ENCODE results near the gene CCDC63.

CCDC63 gene

DNA sequence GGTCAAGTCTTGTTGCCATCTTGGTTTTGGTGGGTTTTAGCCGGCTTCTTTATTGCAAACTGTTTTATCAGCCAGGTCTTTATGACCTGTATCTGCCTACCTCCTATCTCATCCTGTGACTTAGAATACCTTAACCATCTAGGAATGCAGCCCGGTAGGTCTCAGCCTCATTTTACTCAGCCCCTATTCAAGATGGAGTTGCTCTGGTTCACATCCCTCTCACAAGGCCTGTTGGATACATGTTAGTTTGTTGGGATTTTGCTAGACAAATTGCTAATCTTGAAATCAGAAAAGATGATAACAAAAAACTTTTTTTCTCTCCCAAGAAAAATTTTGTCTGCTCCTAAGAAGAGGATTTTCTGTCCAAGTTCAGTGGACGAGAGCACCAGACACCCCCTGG is 27.6 kb upstream of the CCDC63 start:
- no peak overlapping the region for H3K4me3 ChIP-seq (ENCODE audit: low read length)
- H3K9ac ChIP-seq (ENCODE audit: low read length), result no peak overlapping the region
- peaks cover 8% of the 10 kb centered on the region for H3K4me1 ChIP-seq (ENCODE audit: control insufficient read depth, low read depth, low read length)
- H3K27ac ChIP-seq (ENCODE audit: low read length), result no peak overlapping the region
- no peaks in the 10 kb centered on the region for H3K36me3 ChIP-seq (ENCODE audit: control insufficient read depth, low read depth, low read length)
- H3K27me3 ChIP-seq (ENCODE audit: control insufficient read depth, insufficient read depth, low read length), result peaks cover 21% of the 10 kb centered on the region
- no peaks in the 10 kb centered on the region for H3K9me3 ChIP-seq (ENCODE audit: control insufficient read depth, low read depth, low read length)

DNA sequence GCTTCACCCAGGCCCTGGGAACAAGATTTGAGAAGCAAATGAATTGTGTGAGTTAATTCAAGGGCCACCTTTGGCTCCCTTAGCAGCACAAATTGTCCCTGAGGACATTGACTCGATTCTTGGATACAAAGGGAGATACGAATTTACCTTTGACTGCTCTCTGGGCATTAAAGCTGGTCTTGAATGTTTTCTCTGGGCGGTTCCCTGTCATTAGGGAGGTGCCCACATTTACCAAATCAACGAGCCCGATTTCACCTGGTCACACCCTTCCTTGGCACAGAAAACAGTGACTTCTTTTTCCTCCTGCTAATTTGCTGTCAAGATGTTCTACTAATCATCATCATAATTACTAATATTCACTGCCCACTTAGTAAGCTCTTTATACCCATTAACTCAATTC is 27.1 kb upstream of the CCDC63 start:
- Histone ChIP-seq H3K9ac (ENCODE audit: low read length) (no peak overlapping the region), H3K4me1 (ENCODE audit: control insufficient read depth, low read depth, low read length) (peaks cover 8% of the 10 kb centered on the region), H3K36me3 (ENCODE audit: control insufficient read depth, low read depth, low read length) (no peaks in the 10 kb centered on the region), H3K27ac (ENCODE audit: low read length) (no peak overlapping the region), H3K4me3 (ENCODE audit: low read length) (no peak overlapping the region), H3K27me3 (ENCODE audit: control insufficient read depth, insufficient read depth, low read length) (peaks cover 16% of the 10 kb centered on the region), H3K9me3 (ENCODE audit: control insufficient read depth, low read depth, low read length) (no peaks in the 10 kb centered on the region)

DNA sequence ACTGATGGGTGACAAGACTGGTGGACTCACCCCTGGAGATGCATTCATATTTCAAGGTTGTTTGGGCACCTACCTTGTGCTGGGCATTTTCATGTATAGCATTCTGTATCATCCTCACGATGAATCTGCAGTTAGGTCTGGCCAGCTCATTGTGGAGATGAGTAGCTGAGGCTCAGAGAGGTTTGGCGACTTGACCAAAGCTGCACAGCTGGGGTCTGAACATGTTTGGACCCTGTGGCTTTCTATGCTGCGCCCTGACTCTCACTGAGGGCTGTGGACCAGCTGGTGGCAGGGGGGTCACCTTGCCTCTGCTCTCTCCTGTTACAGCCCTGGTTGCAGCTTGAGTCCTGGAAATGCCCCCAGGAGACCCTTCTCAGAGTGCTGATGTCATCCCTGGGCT is 24.9 kb upstream of the CCDC63 start:
- Histone ChIP-seq H3K36me3 (ENCODE audit: control insufficient read depth, low read depth, low read length) (no peaks in the 10 kb centered on the region), H3K27me3 (ENCODE audit: control insufficient read depth, insufficient read depth, low read length) (no peaks in the 10 kb centered on the region), H3K4me1 (ENCODE audit: control insufficient read depth, low read depth, low read length) (no peaks in the 10 kb centered on the region), H3K9ac (ENCODE audit: low read length) (no peak overlapping the region), H3K9me3 (ENCODE audit: control insufficient read depth, low read depth, low read length) (no peaks in the 10 kb centered on the region), H3K4me3 (ENCODE audit: low read length) (no peak overlapping the region), H3K27ac (ENCODE audit: low read length) (no peak overlapping the region)

- Histone ChIP-seq H3K36me3 (ENCODE audit: control insufficient read depth, low read depth, low read length) (no peaks in the 10 kb centered on the region), H3K4me1 (ENCODE audit: control insufficient read depth, low read depth, low read length) (no peaks in the 10 kb centered on the region), H3K9me3 (ENCODE audit: control insufficient read depth, low read depth, low read length) (no peaks in the 10 kb centered on the region), H3K27me3 (ENCODE audit: control insufficient read depth, insufficient read depth, low read length) (no peaks in the 10 kb centered on the region), H3K27ac (ENCODE audit: low read length) (no peak overlapping the region), H3K9ac (ENCODE audit: low read length) (no peak overlapping the region), H3K4me3 (ENCODE audit: low read length) (no peak overlapping the region)
Observed at GRCh38 chr12:110822821-110823415, 23.9 kb upstream of the CCDC63 start.

DNA sequence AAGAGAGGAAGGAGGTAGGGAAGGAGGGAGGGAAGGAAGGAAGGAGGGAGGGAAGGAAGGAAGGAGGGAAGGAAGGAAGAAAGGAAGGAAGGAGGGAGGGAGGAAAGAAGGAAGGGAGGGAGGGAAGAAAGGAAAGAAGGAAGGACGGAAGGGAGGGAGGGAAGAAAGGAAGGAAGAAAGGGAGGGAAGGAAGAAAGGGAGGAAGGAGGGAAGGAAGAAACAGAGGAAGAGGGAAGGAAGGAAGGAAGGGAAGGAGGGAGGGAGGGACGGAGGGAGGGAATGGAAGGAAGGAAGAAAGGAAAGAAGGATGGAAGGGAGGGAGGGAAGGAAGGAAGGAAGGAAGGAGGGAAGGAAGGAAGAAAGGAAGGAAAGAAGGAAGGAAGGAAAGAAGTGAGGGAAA is 22.4 kb upstream of the CCDC63 start:
- Histone ChIP-seq H3K27ac (ENCODE audit: low read length) (no peak overlapping the region), H3K4me3 (ENCODE audit: low read length) (no peak overlapping the region), H3K9me3 (ENCODE audit: control insufficient read depth, low read depth, low read length) (no peaks in the 10 kb centered on the region), H3K27me3 (ENCODE audit: control insufficient read depth, insufficient read depth, low read length) (no peaks in the 10 kb centered on the region), H3K36me3 (ENCODE audit: control insufficient read depth, low read depth, low read length) (no peaks in the 10 kb centered on the region), H3K9ac (ENCODE audit: low read length) (no peak overlapping the region), H3K4me1 (ENCODE audit: control insufficient read depth, low read depth, low read length) (no peaks in the 10 kb centered on the region)

DNA sequence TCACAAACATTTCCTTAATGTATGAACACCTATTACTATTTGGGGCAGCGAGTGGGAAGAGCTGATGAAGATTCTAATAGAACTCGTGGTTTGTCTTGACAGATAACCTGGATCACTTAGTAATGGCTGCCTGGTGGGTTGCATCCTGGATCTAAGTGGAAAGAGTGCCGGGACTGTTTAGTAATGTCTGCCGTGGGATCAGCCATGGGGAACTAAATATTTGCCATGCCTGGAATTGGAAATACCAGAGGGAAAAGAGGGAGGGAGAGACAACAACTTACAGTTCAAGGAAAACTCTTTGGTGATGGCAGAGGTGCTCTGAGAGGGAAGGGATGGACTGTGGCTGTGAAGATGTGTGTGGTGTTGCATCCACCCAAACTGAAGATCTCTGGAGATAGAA is 21.3 kb upstream of the CCDC63 start:
- H3K4me1 ChIP-seq (ENCODE audit: control insufficient read depth, low read depth, low read length), result no peaks in the 10 kb centered on the region
- no peaks in the 10 kb centered on the region for H3K9me3 ChIP-seq (ENCODE audit: control insufficient read depth, low read depth, low read length)
- H3K9ac ChIP-seq (ENCODE audit: low read length), result no peak overlapping the region
- no peak overlapping the region for H3K27ac ChIP-seq (ENCODE audit: low read length)
- H3K36me3 ChIP-seq (ENCODE audit: control insufficient read depth, low read depth, low read length), result no peaks in the 10 kb centered on the region
- H3K27me3 ChIP-seq (ENCODE audit: control insufficient read depth, insufficient read depth, low read length), result no peaks in the 10 kb centered on the region
- no peak overlapping the region for H3K4me3 ChIP-seq (ENCODE audit: low read length)

- no peak overlapping the region for H3K4me3 ChIP-seq (ENCODE audit: low read length)
Observed at GRCh38 chr12:110826592-110827200, 20.1 kb upstream of the CCDC63 start.

GRCh38 chr12:110829308-110829707 is 17.5 kb upstream of the CCDC63 start:
- no peak overlapping the region for H3K4me3 ChIP-seq (ENCODE audit: low read length)
- no peak overlapping the region for H3K9ac ChIP-seq (ENCODE audit: low read length)
- H3K9me3 ChIP-seq (ENCODE audit: control insufficient read depth, low read depth, low read length), result no peaks in the 10 kb centered on the region
- H3K27ac ChIP-seq (ENCODE audit: low read length), result no peak overlapping the region
- H3K36me3 ChIP-seq (ENCODE audit: control insufficient read depth, low read depth, low read length), result no peaks in the 10 kb centered on the region
- H3K27me3 ChIP-seq (ENCODE audit: control insufficient read depth, insufficient read depth, low read length), result no peaks in the 10 kb centered on the region
- H3K4me1 ChIP-seq (ENCODE audit: control insufficient read depth, low read depth, low read length), result no peaks in the 10 kb centered on the region

More at GRCh38 chr12:110826592-110827200, 20.1 kb upstream of the CCDC63 start:
- no peaks in the 10 kb centered on the region for H3K36me3 ChIP-seq (ENCODE audit: control insufficient read depth, low read depth, low read length)
- no peaks in the 10 kb centered on the region for H3K9me3 ChIP-seq (ENCODE audit: control insufficient read depth, low read depth, low read length)
- no peak overlapping the region for H3K9ac ChIP-seq (ENCODE audit: low read length)
- no peak overlapping the region for H3K27ac ChIP-seq (ENCODE audit: low read length)
- no peaks in the 10 kb centered on the region for H3K27me3 ChIP-seq (ENCODE audit: control insufficient read depth, insufficient read depth, low read length)
- no peaks in the 10 kb centered on the region for H3K4me1 ChIP-seq (ENCODE audit: control insufficient read depth, low read depth, low read length)

- no peaks in the 10 kb centered on the region for H3K36me3 ChIP-seq (ENCODE audit: control insufficient read depth, low read depth, low read length)
- no peaks in the 10 kb centered on the region for H3K4me1 ChIP-seq (ENCODE audit: control insufficient read depth, low read depth, low read length)
- H3K4me3 ChIP-seq (ENCODE audit: low read length), result no peak overlapping the region
- H3K9me3 ChIP-seq (ENCODE audit: control insufficient read depth, low read depth, low read length), result no peaks in the 10 kb centered on the region
- no peaks in the 10 kb centered on the region for H3K27me3 ChIP-seq (ENCODE audit: control insufficient read depth, insufficient read depth, low read length)
- H3K9ac ChIP-seq (ENCODE audit: low read length), result no peak overlapping the region
- no peak overlapping the region for H3K27ac ChIP-seq (ENCODE audit: low read length)
Observed at GRCh38 chr12:110836291-110836690, 10.5 kb upstream of the CCDC63 start.

DNA sequence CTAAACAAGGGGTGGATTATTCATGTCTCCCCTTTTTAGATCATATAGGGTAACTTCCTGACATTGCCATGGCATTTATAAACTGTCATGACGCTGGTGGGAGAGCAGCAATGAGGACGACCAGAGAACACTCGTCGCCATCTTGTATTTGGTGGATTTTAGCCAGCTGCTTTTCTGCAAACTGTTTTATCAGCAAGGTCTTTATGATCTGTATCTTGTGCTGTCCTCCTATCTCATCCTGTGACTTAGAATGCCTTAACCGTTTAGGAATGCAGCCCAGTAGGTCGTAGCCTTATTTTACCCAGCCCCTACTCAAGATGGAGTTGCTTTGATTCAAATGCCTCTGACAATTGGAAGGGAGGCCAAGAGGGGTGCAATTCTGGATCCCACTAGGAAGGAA is 5.8 kb upstream of the CCDC63 start:
- H3K4me3 ChIP-seq (ENCODE audit: low read length), result no peak overlapping the region
- no peaks in the 10 kb centered on the region for H3K36me3 ChIP-seq (ENCODE audit: control insufficient read depth, low read depth, low read length)
- no peak overlapping the region for H3K9ac ChIP-seq (ENCODE audit: low read length)
- H3K27ac ChIP-seq (ENCODE audit: low read length), result no peak overlapping the region
- no peaks in the 10 kb centered on the region for H3K4me1 ChIP-seq (ENCODE audit: control insufficient read depth, low read depth, low read length)
- no peaks in the 10 kb centered on the region for H3K27me3 ChIP-seq (ENCODE audit: control insufficient read depth, insufficient read depth, low read length)
- H3K9me3 ChIP-seq (ENCODE audit: control insufficient read depth, low read depth, low read length), result no peaks in the 10 kb centered on the region

- H3K36me3 ChIP-seq (ENCODE audit: control insufficient read depth, low read depth, low read length), result no peaks in the 10 kb centered on the region
- no peak overlapping the region for H3K27ac ChIP-seq (ENCODE audit: low read length)
- peaks cover 5% of the 10 kb centered on the region for H3K4me1 ChIP-seq (ENCODE audit: control insufficient read depth, low read depth, low read length)
- H3K9me3 ChIP-seq (ENCODE audit: control insufficient read depth, low read depth, low read length), result no peaks in the 10 kb centered on the region
- H3K4me3 ChIP-seq (ENCODE audit: low read length), result no peak overlapping the region
- H3K9ac ChIP-seq (ENCODE audit: low read length), result no peak overlapping the region
- no peaks in the 10 kb centered on the region for H3K27me3 ChIP-seq (ENCODE audit: control insufficient read depth, insufficient read depth, low read length)
Observed at GRCh38 chr12:110844131-110844530, 2.7 kb upstream of the CCDC63 start.

GRCh38 chr12:110844551-110845338 is 2.0 kb upstream of the CCDC63 start:
- Histone ChIP-seq H3K4me1 (ENCODE audit: control insufficient read depth, low read depth, low read length) (peaks cover 5% of the 10 kb centered on the region), H3K27me3 (ENCODE audit: control insufficient read depth, insufficient read depth, low read length) (no peaks in the 10 kb centered on the region), H3K9me3 (ENCODE audit: control insufficient read depth, low read depth, low read length) (no peaks in the 10 kb centered on the region), H3K36me3 (ENCODE audit: control insufficient read depth, low read depth, low read length) (no peaks in the 10 kb centered on the region), H3K9ac (ENCODE audit: low read length) (no peak overlapping the region), H3K27ac (ENCODE audit: low read length) (no peak overlapping the region), H3K4me3 (ENCODE audit: low read length) (no peak overlapping the region)

All from iPS-18a (cell line).